ENCODE measurements around the gene SPEF2. TPM values are rescaled to one million over a fixed set of nuclear protein-coding genes. Genes with fewer than 3 reads are reported as not detected.

Gene SPEF2
- polyA plus RNA-seq, 3 donors from 2014 or later: 2.2 to 5.1 (median 4.9) TPM

DNA sequence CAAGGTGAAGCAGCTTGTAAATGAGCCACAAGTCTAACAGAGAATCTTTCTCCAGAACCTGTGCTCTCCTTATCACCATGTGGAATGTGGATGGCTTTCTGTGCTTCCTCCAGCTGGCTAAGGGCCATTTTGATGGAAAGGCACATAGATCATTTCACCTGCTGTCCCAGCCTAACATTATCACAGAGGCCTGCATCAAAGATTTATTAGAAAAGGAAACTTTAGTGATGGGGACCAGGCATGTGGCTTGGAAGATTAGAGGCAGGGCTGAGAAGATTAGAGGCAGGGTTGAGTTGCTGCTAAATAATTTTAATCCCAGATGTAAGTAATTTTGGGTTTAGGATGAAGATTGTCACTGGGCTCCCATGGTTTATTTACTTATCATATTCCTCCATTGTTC is 6.3 kb downstream of the SPEF2 start:
- no peaks in the 10 kb centered on the region for H3K27me3 Mint-ChIP-seq (ENCODE audit: low read depth in 3 of 3)
- H3K9me3 Mint-ChIP-seq: no peaks in the 10 kb centered on the region
- DNase-seq: no peak
- no peak overlapping the region for H3K4me3 Mint-ChIP-seq
- H3K4me1 Mint-ChIP-seq: peaks cover 10 to 16% of the 10 kb centered on the region in 2 donors
- H3K36me3 Mint-ChIP-seq: peaks cover 0 to 6% (median 3%) of the 10 kb centered on the region in 3 donors
- H3K27ac Mint-ChIP-seq: peak overlapping the region in 1 of 6 donors; percentile 49

DNA sequence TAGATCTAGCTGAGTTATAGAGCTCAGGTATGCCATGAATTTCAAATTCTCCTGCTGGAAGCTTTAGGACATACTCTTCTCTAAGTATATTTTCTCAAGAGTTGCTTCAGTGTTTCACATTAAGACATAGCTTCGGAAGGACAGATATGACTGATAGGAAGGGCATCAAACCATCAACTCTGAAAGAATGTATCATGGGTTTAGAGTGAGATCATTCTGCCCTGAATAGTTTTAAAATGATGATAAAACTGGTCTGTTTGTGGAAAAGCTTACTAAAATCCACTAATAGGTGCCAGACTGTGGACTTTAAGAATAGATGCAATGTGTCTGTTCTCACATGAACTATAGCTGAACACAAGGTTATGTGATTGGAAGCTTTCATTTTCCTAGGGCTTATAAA is 8.4 kb downstream of the SPEF2 start:
- Mint-ChIP-seq H3K27ac (no peak overlapping the region), H3K36me3 (peaks cover 12 to 15% (median 13%) of the 10 kb centered on the region in 3 donors), H3K9me3 (peaks cover 0 to 1% (median 0%) of the 10 kb centered on the region in 6 donors), H3K4me3 (no peak overlapping the region), H3K27me3 (ENCODE audit: low read depth in 3 of 3) (no peaks in the 10 kb centered on the region), H3K4me1 (peaks cover 4 to 8% of the 10 kb centered on the region in 2 donors)
- DNase-seq: no peak

DNA sequence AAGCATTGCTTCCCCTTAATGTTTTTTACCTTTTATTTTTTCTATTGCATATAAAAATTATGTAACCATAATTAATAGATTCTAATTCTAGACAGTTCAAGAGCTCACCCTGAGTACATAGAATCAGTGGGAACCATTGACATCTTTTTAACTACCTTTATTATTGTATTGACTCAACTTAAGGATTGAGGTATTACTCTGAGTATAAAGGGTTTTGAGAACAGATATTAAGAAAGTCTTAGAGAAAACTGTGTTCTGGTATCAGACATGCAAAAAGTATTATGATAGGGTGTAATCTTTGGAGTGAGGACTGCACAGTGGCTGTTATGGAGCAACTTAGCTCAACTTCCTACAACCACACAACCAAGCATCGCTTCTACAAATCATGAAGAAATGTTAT is 8.9 kb downstream of the SPEF2 start:
- H3K27me3 Mint-ChIP-seq (ENCODE audit: low read depth in 3 of 3): no peaks in the 10 kb centered on the region
- no peak overlapping the region for H3K4me3 Mint-ChIP-seq
- no peak overlapping the region for H3K27ac Mint-ChIP-seq
- peaks cover 4 to 8% of the 10 kb centered on the region in 2 donors for H3K4me1 Mint-ChIP-seq
- peaks cover 0 to 1% (median 0%) of the 10 kb centered on the region in 6 donors for H3K9me3 Mint-ChIP-seq
- peaks cover 17 to 19% (median 17%) of the 10 kb centered on the region in 3 donors for H3K36me3 Mint-ChIP-seq
- DNase-seq: no peak

DNA sequence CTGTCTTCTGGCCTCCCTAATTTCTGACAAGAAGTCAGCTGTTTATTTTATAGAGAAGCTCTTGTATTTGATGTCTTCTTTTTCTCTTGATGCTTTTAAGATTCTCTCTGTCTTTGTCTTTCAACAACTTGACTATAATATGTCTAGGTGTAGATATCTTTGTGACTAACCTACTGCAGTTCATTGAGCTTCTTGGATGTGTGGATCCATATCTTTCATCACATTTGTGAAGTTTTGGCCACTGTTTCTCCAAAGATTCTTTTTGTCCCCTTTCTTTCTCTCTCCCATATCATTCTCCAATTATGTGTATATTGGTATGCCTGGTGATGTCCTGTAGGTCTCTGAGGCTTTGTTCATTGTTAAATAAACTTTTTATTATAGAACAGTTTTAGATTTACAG is 16.7 kb downstream of the SPEF2 start:
- H3K9me3 Mint-ChIP-seq: peaks cover 0 to 9% (median 6%) of the 10 kb centered on the region in 6 donors
- peaks cover 57 to 70% (median 67%) of the 10 kb centered on the region in 3 donors for H3K36me3 Mint-ChIP-seq
- H3K4me3 Mint-ChIP-seq: no peak overlapping the region
- H3K27me3 Mint-ChIP-seq (ENCODE audit: low read depth in 3 of 3): no peaks in the 10 kb centered on the region
- no peaks in the 10 kb centered on the region for H3K4me1 Mint-ChIP-seq
- no peak for DNase-seq
- no peak overlapping the region for H3K27ac Mint-ChIP-seq

DNA sequence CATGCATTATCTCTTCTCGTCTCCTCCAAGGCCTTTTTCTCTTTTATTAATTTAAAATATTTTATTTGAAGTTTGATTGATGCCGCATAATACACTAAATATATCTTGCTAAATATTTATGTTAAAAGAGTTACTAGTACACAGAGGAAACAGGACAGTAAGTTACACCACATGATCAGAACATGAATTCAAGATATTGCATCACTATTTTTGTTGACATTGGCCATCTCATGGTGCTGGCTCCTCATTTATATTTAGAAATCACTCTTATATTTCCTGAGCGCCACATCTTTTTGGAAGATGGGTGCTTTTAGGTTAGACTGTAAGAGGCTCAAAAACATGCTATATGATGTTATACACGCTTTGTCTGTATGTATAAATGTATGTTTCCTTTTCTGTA is 23.0 kb downstream of the SPEF2 start:
- Mint-ChIP-seq H3K27me3 (ENCODE audit: low read depth in 3 of 3) (no peaks in the 10 kb centered on the region), H3K27ac (no peak overlapping the region), H3K4me1 (no peaks in the 10 kb centered on the region), H3K9me3 (no peaks in the 10 kb centered on the region), H3K36me3 (peaks cover 32 to 50% (median 36%) of the 10 kb centered on the region in 3 donors), H3K4me3 (no peak overlapping the region)
- DNase-seq: no peak

DNA sequence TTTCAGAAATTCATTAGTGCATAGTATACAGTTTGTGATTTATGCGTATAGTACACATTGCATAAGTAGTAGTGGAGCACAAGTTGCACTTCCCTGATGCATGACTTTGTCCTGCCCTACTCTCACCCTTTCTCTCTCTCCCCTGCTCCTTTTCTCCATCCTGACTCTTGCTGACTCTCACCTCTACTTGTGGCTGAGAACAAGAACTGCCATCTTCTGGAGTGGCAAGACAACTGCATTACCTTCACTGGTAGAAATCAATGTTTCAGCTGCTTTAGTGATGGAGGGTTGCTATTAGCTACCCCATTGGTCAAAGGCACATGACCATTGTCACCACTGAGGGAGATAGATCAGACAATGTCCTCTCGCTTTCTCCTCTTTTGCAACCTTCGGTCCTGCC is 26.9 kb downstream of the SPEF2 start:
- Mint-ChIP-seq H3K4me3 (no peak overlapping the region), H3K4me1 (no peaks in the 10 kb centered on the region), H3K27ac (no peak overlapping the region), H3K9me3 (no peaks in the 10 kb centered on the region), H3K36me3 (peaks cover 22 to 28% (median 26%) of the 10 kb centered on the region in 3 donors), H3K27me3 (ENCODE audit: low read depth in 3 of 3) (peaks cover 0 to 2% (median 0%) of the 10 kb centered on the region in 3 donors)
- DNase-seq: no peak

DNA sequence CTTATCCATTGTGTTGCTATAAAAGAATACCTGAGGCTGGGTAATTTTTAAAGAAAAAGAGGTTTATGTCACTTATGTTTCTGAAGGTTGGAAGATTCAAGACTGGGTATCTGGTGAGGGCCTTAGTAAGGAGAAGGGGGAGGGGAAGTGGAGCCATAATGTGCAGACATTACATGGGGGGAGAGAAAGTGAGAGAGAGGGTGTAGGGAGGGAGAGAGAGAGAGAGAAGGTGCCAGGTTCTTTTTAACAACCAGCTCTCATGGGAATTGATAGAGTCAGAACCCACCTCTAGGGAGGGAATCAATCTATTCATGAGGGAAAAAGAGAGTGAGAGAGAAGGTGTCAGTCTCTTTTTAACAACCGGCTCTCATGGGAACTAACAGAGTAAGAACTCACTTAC is 29.5 kb downstream of the SPEF2 start:
- Mint-ChIP-seq H3K9me3 (no peaks in the 10 kb centered on the region), H3K4me1 (no peaks in the 10 kb centered on the region), H3K27ac (no peak overlapping the region)

DNA sequence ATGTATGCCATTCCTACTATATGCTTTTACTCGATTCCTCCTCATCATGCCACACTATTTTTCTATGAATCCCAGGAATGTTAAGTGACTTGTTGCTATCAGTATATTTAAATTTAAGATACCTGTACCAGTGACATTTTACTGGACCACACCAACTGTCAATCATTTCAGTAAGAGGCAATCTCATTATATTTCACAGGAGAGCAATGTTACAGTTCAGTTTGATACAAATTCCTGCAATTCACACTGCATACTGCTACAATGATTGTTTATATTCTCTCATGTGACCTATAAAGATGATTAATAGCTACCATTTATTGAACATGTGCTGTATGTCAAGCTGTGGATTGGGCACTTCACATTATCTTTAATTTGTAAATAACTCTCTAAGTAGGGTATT is 30.0 kb downstream of the SPEF2 start:
- H3K9me3 Mint-ChIP-seq: no peaks in the 10 kb centered on the region
- no peak overlapping the region for H3K27ac Mint-ChIP-seq
- peaks cover 0 to 2% (median 0%) of the 10 kb centered on the region in 3 donors for H3K27me3 Mint-ChIP-seq (ENCODE audit: low read depth in 3 of 3)
- peaks cover 18 to 21% (median 19%) of the 10 kb centered on the region in 3 donors for H3K36me3 Mint-ChIP-seq
- H3K4me1 Mint-ChIP-seq: no peaks in the 10 kb centered on the region
- H3K4me3 Mint-ChIP-seq: no peak overlapping the region
- no peak for DNase-seq

More for the DNA sequence above, 29.5 kb downstream of the SPEF2 start:
- no peak overlapping the region for H3K4me3 Mint-ChIP-seq
- no peak for DNase-seq
- peaks cover 20 to 24% (median 22%) of the 10 kb centered on the region in 3 donors for H3K36me3 Mint-ChIP-seq
- peaks cover 0 to 2% (median 0%) of the 10 kb centered on the region in 3 donors for H3K27me3 Mint-ChIP-seq (ENCODE audit: low read depth in 3 of 3)

DNA sequence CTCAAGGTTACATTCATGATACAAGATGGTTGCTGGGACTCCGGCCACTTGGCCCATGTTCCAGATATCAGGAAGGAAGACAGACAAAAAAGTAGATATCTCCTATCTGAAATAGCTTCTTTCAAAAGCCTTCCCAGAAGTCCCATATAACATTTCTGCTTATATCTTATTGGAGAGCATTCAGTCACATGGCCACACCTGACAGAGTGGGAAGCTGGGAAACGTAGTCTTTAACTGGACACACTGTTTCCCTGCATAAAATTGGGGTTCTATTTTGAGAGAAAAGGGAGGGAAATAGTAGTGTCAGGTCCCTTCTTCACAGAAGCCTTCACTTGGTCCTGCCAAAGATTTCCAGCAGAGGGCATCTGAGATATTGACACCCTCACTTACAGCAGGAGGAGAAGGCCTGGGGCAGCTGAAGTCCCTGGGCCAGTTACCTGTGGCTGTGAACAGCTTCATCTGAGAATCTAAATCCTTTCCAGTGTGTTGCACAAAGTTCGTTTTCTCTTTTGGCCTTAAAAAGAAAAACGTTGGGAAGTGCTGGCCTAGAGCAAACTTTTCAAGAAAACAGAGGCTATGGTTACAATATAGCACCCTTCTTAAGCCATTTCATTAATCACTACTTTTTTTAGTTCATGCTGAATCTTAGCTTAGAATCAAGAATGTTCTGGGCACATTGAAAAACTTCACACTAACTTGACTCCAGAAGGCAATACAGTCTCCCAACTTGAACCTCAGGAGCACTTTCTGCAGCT is 33.5 kb downstream of the SPEF2 start:
- H3K36me3 Mint-ChIP-seq: peaks cover 0 to 15% (median 7%) of the 10 kb centered on the region in 3 donors
- H3K27me3 Mint-ChIP-seq (ENCODE audit: low read depth in 3 of 3): peaks cover 0 to 2% (median 2%) of the 10 kb centered on the region in 3 donors
- peak overlapping the region in 2 of 6 donors; percentile 4 to 53 for H3K27ac Mint-ChIP-seq
- no peaks in the 10 kb centered on the region for H3K9me3 Mint-ChIP-seq
- DNase-seq: peak; percentile 15 to 52 (median 35)
- H3K4me3 Mint-ChIP-seq: no peak overlapping the region
- no peaks in the 10 kb centered on the region for H3K4me1 Mint-ChIP-seq

DNA sequence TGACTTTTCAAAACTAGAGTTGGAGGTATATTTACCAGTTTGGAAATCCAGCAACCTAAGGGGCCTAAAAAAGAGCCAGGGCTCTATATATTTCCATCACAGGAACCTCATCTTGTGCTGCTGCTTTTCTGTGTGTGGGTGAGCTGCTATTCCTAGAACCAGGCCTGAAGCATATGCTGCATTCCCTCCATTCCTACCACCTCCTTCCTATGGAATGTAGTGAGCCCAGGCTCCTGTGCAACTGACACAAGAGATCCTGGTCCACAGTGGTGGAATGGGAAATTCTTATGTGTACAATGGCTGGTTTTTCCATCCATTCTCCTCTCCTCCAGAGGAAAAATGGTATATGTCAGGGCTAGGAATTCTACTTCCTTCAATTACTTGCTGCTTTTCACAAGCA is 39.1 kb downstream of the SPEF2 start:
- Mint-ChIP-seq H3K27ac (no peak overlapping the region), H3K27me3 (ENCODE audit: low read depth in 3 of 3) (peaks cover 0 to 2% (median 0%) of the 10 kb centered on the region in 3 donors), H3K4me3 (no peak overlapping the region), H3K4me1 (no peaks in the 10 kb centered on the region), H3K36me3 (peaks cover 0 to 18% (median 7%) of the 10 kb centered on the region in 3 donors), H3K9me3 (no peaks in the 10 kb centered on the region)
- no peak for DNase-seq

DNA sequence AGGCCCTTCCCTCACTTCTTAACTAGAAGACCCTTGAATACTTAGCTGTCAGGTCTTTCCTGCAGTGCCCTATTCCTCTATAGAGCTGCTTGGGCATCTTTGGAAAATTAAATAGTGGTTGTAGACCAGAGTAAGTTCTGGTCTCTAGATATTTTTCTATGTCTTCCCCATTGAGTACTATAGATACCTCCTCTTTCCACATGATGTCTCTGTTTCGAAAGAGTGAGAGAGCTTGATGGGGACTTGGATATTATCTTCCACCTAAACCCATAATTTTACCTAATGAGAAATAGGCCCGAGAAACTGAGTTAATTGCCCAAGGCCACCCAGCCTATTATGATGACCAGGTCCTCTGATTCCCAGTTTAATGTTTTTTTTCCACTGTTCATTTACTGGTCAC is 40.2 kb downstream of the SPEF2 start:
- no peak for DNase-seq
- H3K9me3 Mint-ChIP-seq: no peaks in the 10 kb centered on the region
- peaks cover 0 to 2% (median 0%) of the 10 kb centered on the region in 3 donors for H3K27me3 Mint-ChIP-seq (ENCODE audit: low read depth in 3 of 3)
- peaks cover 0 to 2% of the 10 kb centered on the region in 2 donors for H3K4me1 Mint-ChIP-seq
- peak overlapping the region in 1 of 6 donors; percentile 31 for H3K27ac Mint-ChIP-seq
- H3K36me3 Mint-ChIP-seq: peaks cover 0 to 25% (median 18%) of the 10 kb centered on the region in 3 donors
- no peak overlapping the region for H3K4me3 Mint-ChIP-seq

DNA sequence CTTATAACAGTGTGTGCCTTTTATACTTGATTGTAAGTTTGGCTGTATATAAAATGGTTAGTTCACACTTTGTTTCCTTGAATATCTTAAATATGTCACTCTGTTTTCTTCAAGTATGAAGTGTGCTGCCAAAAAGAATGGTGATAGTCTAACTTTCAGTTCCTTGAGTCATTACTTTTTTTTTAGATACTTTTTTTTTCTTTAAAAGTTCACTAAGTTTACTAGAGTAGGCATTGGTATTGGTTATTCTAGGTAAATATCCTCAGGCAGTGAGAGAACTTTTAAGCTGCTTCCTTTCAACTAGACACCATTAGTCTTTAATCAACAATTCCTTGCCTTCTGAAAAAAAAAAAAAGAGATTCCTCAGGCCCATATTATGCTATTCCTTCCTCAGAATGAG is 41.9 kb downstream of the SPEF2 start:
- no peak for DNase-seq
- peaks cover 12 to 31% (median 28%) of the 10 kb centered on the region in 3 donors for H3K36me3 Mint-ChIP-seq
- peaks cover 0 to 5% (median 3%) of the 10 kb centered on the region in 3 donors for H3K27me3 Mint-ChIP-seq (ENCODE audit: low read depth in 3 of 3)
- H3K4me3 Mint-ChIP-seq: no peak overlapping the region
- H3K27ac Mint-ChIP-seq: no peak overlapping the region
- H3K9me3 Mint-ChIP-seq: no peaks in the 10 kb centered on the region
- H3K4me1 Mint-ChIP-seq: peaks cover 0 to 7% of the 10 kb centered on the region in 2 donors

DNA sequence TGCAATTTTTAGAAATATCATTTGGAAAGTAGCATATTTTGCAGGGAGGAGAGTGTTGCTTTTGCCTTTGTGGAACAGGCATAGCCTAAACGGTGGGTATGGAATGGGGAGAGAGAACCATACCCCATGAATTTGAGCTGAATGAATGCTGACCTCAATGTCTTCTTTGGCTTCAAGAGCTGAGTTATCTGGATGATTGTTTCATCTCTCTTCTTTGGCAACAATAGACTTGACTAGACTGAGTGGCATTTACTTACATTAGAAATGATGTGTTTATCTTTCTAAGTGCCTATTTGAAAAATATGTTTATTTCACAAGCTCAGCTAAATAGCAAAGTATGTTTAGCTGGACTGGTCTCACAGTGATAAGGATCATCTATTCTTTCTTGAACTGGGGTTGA is 42.8 kb downstream of the SPEF2 start:
- Mint-ChIP-seq H3K4me3 (no peak overlapping the region), H3K4me1 (peaks cover 5 to 12% of the 10 kb centered on the region in 2 donors), H3K36me3 (peaks cover 12 to 32% (median 28%) of the 10 kb centered on the region in 3 donors), H3K9me3 (no peaks in the 10 kb centered on the region), H3K27me3 (ENCODE audit: low read depth in 3 of 3) (peaks cover 0 to 3% (median 3%) of the 10 kb centered on the region in 3 donors), H3K27ac (no peak overlapping the region)
- DNase-seq: no peak

DNA sequence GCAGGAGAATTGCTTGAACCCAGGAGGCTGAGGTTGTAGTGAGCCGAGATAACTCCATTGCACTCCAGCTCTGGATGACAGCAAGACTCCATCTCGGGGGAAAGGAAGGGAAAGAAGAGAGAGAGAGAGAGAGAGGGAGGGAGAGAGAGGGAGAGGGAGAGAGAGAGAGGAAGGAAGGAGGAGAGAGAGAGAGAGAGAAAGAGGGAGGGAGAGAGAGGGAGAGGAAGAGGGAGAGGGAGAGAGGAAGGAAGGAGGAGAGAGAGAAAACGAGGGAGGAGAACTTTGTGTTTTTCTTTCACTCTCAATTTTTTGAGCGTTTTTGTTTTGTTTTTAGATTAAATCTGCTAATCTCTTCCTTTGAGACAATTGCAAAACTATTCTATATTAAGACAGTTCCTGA is 46.9 kb downstream of the SPEF2 start:
- H3K9me3 Mint-ChIP-seq: peaks cover 0 to 3% (median 0%) of the 10 kb centered on the region in 6 donors
- no peak for DNase-seq
- H3K27ac Mint-ChIP-seq: peak overlapping the region in 2 of 6 donors; percentile 46 to 65
- peaks cover 13% of the 10 kb centered on the region in 2 donors for H3K4me1 Mint-ChIP-seq
- H3K27me3 Mint-ChIP-seq (ENCODE audit: low read depth in 3 of 3): peaks cover 0 to 3% (median 3%) of the 10 kb centered on the region in 3 donors
- peaks cover 19 to 45% (median 40%) of the 10 kb centered on the region in 3 donors for H3K36me3 Mint-ChIP-seq
- no peak overlapping the region for H3K4me3 Mint-ChIP-seq

All from immature natural killer cell (primary cell).